Measurements from ENCODE around the gene USP51.

GRCh38 chrX:55524487-55524886 lies 34.8 kb upstream of the USP51 start:
- TF ChIP-seq, protein P1, sequence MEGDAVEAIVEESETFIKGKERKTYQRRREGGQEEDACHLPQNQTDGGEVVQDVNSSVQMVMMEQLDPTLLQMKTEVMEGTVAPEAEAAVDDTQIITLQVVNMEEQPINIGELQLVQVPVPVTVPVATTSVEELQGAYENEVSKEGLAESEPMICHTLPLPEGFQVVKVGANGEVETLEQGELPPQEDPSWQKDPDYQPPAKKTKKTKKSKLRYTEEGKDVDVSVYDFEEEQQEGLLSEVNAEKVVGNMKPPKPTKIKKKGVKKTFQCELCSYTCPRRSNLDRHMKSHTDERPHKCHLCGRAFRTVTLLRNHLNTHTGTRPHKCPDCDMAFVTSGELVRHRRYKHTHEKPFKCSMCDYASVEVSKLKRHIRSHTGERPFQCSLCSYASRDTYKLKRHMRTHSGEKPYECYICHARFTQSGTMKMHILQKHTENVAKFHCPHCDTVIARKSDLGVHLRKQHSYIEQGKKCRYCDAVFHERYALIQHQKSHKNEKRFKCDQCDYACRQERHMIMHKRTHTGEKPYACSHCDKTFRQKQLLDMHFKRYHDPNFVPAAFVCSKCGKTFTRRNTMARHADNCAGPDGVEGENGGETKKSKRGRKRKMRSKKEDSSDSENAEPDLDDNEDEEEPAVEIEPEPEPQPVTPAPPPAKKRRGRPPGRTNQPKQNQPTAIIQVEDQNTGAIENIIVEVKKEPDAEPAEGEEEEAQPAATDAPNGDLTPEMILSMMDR (IDR thresholded peaks at IDR 0.05; ENCODE audit: low read depth, low read length, poor library complexity, severe bottlenecking): no peak
- no peak for TF ChIP-seq EZH2phosphoT487 (IDR thresholded peaks at IDR 0.05; ENCODE audit: borderline replicate concordance, low read length)

Measured in DOHH2 (cell line).